Prostate gland (tissue), 2 donors: ENCODE measurements around the gene TENT5A. TPM values are rescaled to one million over a fixed set of nuclear protein-coding genes. Genes with fewer than 3 reads are reported as not detected.

Experiments
- DNase-seq: peaks from one replicate; pipeline ENCODE4 v3.0.0-alpha.2; 2019; ENCODE audit warnings: low spot score
- H3K27ac ChIP-seq, 2 donors: fragments of 200-600 bp; sonication (generic); 2 replicates each; pipeline ENCODE4 v1.5.1; 2017 to 2019
- H3K27me3 ChIP-seq: fragments of 200-600 bp; sonication (generic); replicated peaks from 2 replicates; pipeline ENCODE4 v1.5.1; 2019; ENCODE audit not compliant: insufficient read depth
- H3K36me3 ChIP-seq, 2 donors: fragments of 200-600 bp; sonication (generic); 1 replicate in 1 of 2; 2 replicates in 1 of 2; pipeline versions ENCODE4 v1.5.1 to v1.8.1; 2017 to 2019
- H3K4me1 ChIP-seq: fragments of 200-600 bp; sonication (generic); replicated peaks from 2 replicates; pipeline ENCODE4 v1.5.1; 2019
- H3K4me3 ChIP-seq, 2 donors: fragments of 200-600 bp; sonication (generic); 2 replicates each; pipeline ENCODE4 v1.5.1; 2017 to 2019
- H3K9me3 ChIP-seq: fragments of 200-600 bp; sonication (generic); 2 replicates; pipeline ENCODE4 v1.5.1; 2017
- CTCF ChIP-seq, 4 experiments: fragments of 200-600 bp in 2 of 4; fragments of 450-650 bp in 2 of 4; sonication (generic) in 2 of 4; IDR thresholded peaks; 1 replicate in 3 of 4; 2 replicates in 1 of 4; pipeline ENCODE4 v1.5.1; 2016 to 2019; ENCODE audit warnings: antibody characterized with exemption in 4 of 4, mild to moderate bottlenecking in 2 of 4, moderate library complexity in 2 of 4
- POLR2A ChIP-seq: fragments of 450-650 bp; IDR thresholded peaks from one replicate; pipeline ENCODE4 v1.6.1; 2016; ENCODE audit warnings: antibody characterized with exemption, mild to moderate bottlenecking
- POLR2AphosphoS5 ChIP-seq: sonication (generic); formaldehyde crosslinking; IDR thresholded peaks from one replicate; pipeline ENCODE4 v1.6.1; 2017; ENCODE audit warnings: antibody characterized with exemption
- WGBS: methylation state at CpG from one replicate; pipeline ENCODE4 v1.1.5; 2018; 5-methylcytosine and 5-hydroxymethylcytosine counted together
- intact Hi-C: fragments of 100-400 bp; cut with DNase I; formaldehyde crosslinking; loops from one replicate; pipeline ENCODE4 v1.14.2; 2022
- total RNA-seq, 2 donors: library from RNA; depleted of rRNA; stranded (reverse); fragments of >200 nt; gene quantifications; one replicate each; pipeline ENCODE4 v1.1.0, GENCODE V29; 2016

The TENT5A gene
- total RNA-seq, 2 donors from 2014 or later: 11.9 to 12.0 TPM

- H3K4me3 ChIP-seq: no peak overlapping the region
- no peak overlapping the region for H3K27ac ChIP-seq
- TF ChIP-seq POLR2AphosphoS5 (no peak), CTCF (IDR thresholded peaks at IDR 0.05) (no peak), POLR2A (no peak)
- no peaks in the 10 kb centered on the region for H3K9me3 ChIP-seq
- intact Hi-C loops: no loop called here
- no peaks in the 10 kb centered on the region for H3K36me3 ChIP-seq
- no peaks in the 10 kb centered on the region for H3K4me1 ChIP-seq
- DNase-seq: no peak
- 53% methylated on average over 1 of the region's 1 CpG for WGBS
- H3K27me3 ChIP-seq: no peaks in the 10 kb centered on the region
These were observed 29.8 kb downstream of the TENT5A start for GRCh38 chr6:81722506-81723223.

- intact Hi-C loops: no loop called here
- Histone ChIP-seq H3K9me3 (no peaks in the 10 kb centered on the region), H3K36me3 (no peaks in the 10 kb centered on the region), H3K27me3 (no peaks in the 10 kb centered on the region), H3K4me1 (no peaks in the 10 kb centered on the region), H3K4me3 (no peak overlapping the region), H3K27ac (no peak overlapping the region)
- DNase-seq: no peak
- 89% methylated on average over 1 of the region's 1 CpG for WGBS
- TF ChIP-seq CTCF (IDR thresholded peaks at IDR 0.05): no peak
- TF ChIP-seq POLR2AphosphoS5: no peak
- TF ChIP-seq POLR2A: no peak
These were observed 32.1 kb downstream of the TENT5A start for GRCh38 chr6:81720427-81720826.

DNA sequence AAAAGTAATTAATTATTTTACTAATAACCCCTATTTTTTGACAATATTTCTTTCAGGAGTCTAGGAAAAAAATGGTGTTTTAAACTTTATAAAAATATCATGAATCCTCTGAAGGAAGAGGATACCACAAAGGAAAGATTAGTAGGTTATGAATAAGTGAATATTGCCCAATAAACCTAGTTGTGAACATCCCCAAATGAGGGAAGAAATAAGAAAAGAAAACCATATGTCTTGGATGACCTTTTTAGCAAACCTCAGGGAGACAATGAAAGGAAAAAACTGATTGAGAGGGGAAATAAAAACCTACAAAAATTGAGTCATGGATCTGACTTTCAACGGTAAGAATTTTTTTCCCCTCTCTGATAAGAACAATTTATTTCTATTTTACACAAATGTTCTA is 34.4 kb downstream of the TENT5A start:
- TF ChIP-seq POLR2A (no peak), POLR2AphosphoS5 (no peak), CTCF (IDR thresholded peaks at IDR 0.05) (no peak)
- no peak overlapping the region for H3K4me3 ChIP-seq
- no peaks in the 10 kb centered on the region for H3K9me3 ChIP-seq
- no peaks in the 10 kb centered on the region for H3K36me3 ChIP-seq
- DNase-seq: no peak
- no peaks in the 10 kb centered on the region for H3K4me1 ChIP-seq
- WGBS: 77% methylated on average over 1 of the region's 1 CpG
- H3K27ac ChIP-seq: no peak overlapping the region
- no peaks in the 10 kb centered on the region for H3K27me3 ChIP-seq
- intact Hi-C loops: no loop called here

DNA sequence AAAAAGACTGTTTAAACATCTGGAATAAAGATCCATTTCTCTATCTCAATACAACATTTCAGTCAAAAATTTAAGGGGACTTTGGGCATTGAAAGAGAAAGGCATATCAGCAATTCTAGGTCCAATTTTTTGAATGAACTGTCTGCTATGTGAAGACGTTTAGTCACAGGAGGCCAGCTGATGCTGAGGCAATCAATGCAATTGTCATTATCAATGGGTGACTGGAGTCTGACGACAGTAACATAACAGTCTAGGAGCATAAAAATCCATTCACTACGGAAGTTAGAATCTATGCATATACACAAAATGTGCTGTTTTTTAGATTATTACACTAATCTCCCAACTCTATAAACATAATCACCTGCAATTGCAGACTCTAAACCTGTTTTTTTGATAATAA is 37.8 kb downstream of the TENT5A start:
- Histone ChIP-seq H3K27me3 (no peaks in the 10 kb centered on the region), H3K27ac (no peak overlapping the region), H3K9me3 (no peaks in the 10 kb centered on the region), H3K4me3 (no peak overlapping the region), H3K36me3 (no peaks in the 10 kb centered on the region), H3K4me1 (no peaks in the 10 kb centered on the region)
- intact Hi-C loops: no loop called here
- 58% methylated on average over 3 of the region's 3 CpGs for WGBS
- TF ChIP-seq CTCF (IDR thresholded peaks at IDR 0.05) (no peak), POLR2A (no peak), POLR2AphosphoS5 (no peak)
- no peak for DNase-seq

DNA sequence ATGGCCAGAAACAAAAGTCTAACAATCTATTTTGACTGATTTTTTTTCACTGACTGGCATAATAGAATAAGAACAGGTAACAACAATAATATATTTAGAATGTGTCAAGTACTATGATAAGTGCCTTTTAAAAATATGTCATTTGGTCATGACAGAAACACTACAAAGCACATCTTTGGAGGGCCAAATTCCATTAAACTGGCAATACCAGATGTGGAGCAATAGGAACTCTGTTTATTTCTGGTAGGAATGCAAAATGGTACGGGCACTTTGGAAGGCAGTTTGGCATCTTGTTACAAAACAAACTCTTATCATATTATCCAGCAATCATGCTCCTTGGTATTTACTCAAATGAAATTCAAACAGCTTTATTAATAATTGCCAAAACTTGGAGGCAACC is 39.3 kb downstream of the TENT5A start:
- WGBS: 65% methylated on average over 1 of the region's 1 CpG
- no peaks in the 10 kb centered on the region for H3K36me3 ChIP-seq
- TF ChIP-seq POLR2A (no peak), CTCF (IDR thresholded peaks at IDR 0.05) (no peak), POLR2AphosphoS5 (no peak)

More for the DNA sequence above, 39.3 kb downstream of the TENT5A start:
- H3K4me3 ChIP-seq: no peak overlapping the region
- no peak for DNase-seq
- H3K27ac ChIP-seq: no peak overlapping the region
- no peaks in the 10 kb centered on the region for H3K27me3 ChIP-seq
- intact Hi-C loops: no loop called here
- no peaks in the 10 kb centered on the region for H3K9me3 ChIP-seq
- H3K4me1 ChIP-seq: no peaks in the 10 kb centered on the region
